ENCODE results near the gene HSPG2. TPM values are rescaled to one million over a fixed set of nuclear protein-coding genes. Genes with fewer than 3 reads are reported as not detected.
"Not testable (repeated sequence)": the region's sequence is repeated elsewhere in the genome, so short reads cannot be mapped to it uniquely, and the experiment has no call there.

HSPG2 gene
- total RNA-seq, 1 donor from 2014 or later: 269 TPM

DNA sequence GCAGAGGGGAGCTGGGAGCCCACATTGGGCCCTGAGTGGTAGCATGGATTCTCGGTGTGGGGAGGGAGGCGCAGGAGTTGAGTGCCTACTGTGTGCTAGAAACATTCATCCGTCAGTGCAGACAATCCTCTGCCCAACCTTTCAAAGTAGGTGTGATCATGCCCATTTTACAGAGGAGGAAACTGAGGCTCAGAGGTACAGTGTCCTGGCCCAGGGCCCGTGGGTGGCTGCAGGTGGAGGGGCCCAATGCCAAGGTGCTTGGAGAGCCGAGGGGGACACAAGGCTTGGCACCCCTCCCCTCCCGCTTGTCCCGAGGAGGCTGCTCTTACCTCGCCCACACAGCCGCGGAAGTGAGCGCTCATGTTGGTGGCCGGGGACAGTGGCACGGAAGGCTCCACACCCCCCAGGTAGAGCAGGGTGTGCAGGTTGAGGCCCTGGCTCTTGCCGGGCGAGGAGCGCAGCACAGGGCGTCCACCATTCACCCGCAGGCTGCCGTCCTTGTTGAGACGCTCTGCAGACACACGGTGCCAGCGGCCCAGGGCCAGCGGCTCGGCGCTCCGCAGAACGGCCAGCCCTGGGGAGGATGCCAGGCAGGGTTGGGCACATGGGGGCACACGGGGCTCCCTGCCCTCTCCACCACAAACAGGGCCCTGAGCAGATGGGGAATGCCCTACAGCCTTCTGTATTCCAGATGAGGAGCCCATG is 108.5 kb downstream of the HSPG2 start:
- ATAC-seq (no peak), DNase-seq (ENCODE audit: missing footprints) (no peak)

DNA sequence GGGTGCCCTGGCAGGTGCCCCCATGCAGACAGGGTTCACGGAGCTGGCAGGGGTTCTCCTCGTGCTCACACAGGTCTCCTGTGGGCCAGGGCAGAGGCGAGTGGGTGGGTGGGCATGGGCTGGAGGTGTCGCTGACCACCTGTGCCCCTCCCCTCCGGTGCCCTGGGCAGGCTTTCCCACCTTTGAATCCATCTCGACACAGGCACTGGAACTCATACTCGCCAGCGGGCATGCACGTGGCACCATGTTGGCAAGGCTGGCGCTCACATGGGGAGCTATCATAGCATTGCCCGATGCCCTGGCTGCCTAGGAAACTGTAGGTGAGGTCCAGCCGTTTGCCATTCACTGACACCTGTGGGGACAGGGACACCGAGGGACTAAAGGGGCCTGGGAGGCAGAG is 109.0 kb downstream of the HSPG2 start:
- no peak for DNase-seq (ENCODE audit: missing footprints)
- ATAC-seq: no peak
- intact Hi-C loops (cut with DNase I): no loop called here

More for the DNA sequence above, 108.5 kb downstream of the HSPG2 start:
- intact Hi-C loops (cut with DNase I): no loop called here

DNA sequence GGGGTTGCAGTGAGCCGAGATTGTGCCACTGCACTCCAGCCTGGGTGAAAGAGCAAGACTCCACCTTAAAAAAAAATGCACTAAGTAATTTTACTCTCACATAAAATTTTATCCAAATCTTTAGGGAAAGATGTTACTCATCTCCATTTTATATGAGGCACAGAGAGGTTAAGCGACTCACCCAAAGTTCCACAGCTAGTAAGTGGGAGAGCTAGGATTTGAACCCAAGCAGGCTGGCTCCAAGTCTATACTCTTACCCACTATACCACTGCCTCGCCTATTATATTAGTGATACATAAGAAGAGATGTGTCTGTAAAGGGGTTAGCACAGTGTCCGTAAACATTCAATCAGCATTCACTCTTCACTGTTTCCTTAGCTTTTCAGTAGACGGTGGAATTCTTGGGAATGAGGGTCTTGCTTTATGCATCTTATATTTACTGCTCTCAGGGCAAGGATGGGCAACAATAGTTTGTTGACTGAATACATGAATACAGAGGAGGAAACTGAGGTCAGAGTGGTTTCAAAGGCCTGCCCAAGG is 109.9 kb downstream of the HSPG2 start:
- DNase-seq (ENCODE audit: missing footprints) (no peak), ATAC-seq (no peak)
- intact Hi-C loops (cut with DNase I): no loop called here

DNA sequence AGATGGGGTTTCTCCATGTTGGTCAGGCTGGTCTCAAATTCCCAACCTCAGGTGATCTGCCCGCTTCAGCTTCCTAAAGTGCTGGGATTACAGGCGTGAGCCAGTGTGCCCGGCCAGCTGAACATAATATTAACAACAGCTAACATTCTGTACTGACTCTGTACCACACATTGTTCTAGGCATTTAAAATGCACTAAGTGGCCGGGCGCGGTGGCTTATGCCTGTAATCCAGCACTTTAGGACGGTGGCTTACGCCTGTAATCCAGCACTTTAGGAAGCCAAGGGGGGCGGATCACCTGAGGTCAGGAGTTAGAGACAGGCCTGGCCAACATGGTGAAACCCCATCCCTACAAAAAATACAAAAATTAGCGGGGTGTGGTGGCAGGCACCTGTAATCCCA is 110.4 kb downstream of the HSPG2 start:
- intact Hi-C loops (cut with DNase I); DNase-seq (ENCODE audit: missing footprints); ATAC-seq: not testable (repeated sequence)

DNA sequence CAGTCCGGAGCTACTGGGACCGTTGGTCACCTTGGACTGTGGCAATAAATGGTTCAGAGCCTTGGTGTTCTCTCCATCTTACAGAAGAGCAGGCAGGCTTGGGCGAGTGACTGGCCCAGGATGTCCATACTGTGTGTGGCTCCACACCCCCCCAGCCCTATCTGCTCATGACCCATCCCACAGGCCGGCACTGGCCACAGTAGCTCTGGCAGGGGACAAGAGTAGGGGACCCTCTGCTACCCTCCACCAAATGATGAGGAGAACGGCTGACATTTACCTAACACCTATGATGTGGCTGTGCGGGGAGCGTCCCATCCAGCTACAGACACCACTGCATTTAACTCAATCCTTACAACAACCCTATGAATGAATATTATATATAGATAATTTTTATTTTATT is 111.7 kb downstream of the HSPG2 start:
- ATAC-seq: no peak
- no peak for DNase-seq (ENCODE audit: missing footprints)
- intact Hi-C loops (cut with DNase I): no loop called here

DNA sequence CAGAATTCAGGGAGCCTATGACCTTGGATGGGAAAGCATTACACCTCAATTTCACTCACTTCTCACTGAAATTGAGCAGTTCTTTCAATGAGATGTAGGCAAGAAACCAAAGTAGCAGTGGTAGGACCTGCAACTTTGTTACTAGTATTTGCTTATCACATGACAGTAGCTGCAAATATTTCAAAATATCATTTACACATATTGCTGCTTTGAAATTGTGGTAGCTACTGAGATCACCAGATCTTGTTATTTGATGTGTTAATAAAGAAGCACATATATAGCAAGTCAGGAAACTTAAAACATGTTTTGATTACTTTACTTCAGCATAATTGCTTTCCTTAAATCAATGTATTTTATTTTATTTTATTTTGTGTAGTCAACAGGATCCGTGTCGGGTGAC is 112.2 kb downstream of the HSPG2 start:
- intact Hi-C loops (cut with DNase I): no loop called here
- DNase-seq (ENCODE audit: missing footprints) (no peak), ATAC-seq (no peak)

DNA sequence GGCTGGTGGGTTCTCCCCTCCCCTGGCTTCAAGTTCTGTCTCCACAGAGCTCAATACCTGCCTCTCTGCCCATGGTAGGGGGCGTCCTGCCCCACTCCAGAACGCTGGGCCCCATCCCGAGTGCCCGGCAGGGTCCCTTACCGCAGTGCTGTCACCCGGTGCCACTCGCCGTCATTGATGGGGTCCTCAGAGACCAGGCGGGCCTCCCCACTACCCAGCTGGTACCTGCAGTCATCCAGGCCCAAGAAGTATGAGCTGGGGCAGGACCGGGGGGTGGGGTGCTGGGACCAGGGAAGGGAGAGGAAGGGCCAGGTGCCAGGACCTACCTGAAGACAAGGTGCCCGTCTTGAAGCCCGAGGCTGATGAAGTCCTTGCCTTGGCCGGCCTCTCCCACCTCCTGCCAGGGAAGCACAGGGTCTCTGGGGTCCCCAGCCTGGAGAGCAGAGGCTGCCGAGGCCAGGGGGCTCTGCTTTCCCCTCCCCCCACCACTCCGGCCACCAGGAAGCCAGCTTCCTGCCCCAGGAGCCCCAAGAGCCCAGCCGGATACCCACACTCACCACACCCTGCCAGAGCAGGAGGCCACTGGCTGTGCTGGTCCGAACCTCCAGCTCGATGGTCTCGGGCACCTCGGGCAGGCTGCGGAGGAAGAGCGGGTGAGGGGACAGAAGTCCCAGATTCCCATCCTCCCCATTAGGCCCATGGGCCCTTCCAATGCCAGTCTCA is 113.0 kb downstream of the HSPG2 start:
- intact Hi-C loops (cut with DNase I): no loop called here
- ATAC-seq (no peak), DNase-seq (ENCODE audit: missing footprints) (no peak)

DNA sequence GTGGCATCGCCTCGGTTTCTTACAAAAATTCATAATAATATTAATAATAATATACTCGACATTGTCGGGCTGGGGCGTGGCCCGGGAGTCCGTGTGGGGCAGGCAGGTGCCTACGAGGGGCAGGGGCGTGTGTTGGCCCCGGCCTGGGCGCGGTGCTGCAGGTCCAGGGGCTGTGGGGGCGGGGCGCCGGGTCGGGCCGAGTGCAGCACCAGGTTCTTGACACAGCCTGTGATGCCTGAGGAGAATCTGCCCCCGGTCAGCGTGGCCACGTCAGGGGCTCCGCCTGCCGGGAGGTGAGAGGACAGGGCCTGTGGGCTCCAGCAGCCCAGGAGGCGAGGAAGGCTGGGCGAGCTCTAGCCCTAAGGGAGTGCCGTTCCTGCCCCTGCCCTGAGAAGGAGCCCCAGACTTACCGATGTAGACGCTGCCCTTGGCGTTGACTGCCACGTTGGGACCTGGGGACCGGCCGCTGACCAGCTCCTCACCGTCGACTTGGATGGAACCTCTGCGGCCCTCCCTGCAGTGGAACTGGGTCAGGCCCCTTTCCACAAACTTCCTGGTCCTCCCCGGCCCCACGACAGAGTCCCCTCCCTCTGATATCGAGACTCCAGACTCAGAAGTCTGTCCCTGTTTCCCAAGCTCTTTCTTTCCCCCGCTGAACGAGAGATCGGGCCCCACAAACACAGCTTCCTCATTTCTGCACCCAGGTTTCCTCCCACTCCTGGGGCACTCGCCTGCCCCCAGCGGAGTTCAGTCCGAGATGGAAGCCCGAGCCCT is 113.7 kb downstream of the HSPG2 start:
- no peak for DNase-seq (ENCODE audit: missing footprints)
- intact Hi-C loops (cut with DNase I): no loop called here
- ATAC-seq: no peak

DNA sequence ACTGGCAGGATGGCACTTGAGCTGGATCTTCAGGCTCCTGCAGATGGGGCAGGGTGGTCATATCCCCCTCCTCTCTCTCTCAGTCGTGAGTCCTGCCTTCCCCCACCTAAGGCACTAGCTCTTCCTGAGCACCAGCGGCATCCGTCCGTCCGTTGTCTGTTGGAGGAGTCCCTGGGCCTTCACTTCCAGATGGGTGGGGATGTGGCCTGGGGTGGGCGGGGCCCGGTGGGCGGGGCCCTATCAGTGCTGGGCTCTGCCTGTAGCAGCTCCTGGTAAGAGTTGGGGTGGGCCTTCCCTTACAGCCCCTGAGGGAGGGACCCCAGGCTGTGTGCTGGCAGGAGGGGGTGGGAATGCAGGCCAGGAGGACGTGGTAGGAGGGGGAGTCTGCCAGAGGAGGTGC is 114.8 kb downstream of the HSPG2 start:
- intact Hi-C loops (cut with DNase I): no loop called here
- peak; percentile 35 for ATAC-seq
- no peak for DNase-seq (ENCODE audit: missing footprints)

DNA sequence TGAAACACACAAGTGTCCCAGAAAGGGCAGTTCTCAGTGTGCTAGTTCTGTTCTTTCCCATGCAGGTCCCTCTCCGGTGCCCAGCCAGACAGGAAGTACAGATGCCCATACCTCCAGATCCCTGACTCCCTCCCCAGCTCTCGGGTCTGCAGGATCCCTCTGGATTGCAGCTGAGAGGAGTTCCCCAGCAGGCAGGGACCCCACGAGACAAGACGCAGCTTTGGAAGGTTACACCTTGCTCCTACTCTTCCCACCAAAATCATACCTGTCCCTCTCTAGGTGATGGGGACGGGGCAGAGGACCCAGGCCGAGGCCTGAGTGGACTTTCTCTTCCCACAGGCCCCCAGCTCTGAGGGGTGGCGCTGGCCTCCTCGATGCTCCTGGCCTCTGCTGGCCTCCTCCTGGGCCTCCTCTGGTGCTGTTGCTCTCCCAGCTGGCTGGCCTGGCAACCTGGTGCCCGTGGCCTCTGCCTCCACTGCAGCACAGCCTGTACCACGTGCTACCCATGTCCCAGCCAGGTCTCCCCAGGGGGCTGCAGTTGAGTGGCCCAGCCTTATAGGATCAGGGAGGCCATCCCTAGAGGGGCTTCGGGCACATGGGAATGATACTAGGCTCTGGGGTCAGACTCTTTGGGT is 115.6 kb downstream of the HSPG2 start:
- intact Hi-C loops (cut with DNase I): no loop called here
- no peak for DNase-seq (ENCODE audit: missing footprints)
- no peak for ATAC-seq

DNA sequence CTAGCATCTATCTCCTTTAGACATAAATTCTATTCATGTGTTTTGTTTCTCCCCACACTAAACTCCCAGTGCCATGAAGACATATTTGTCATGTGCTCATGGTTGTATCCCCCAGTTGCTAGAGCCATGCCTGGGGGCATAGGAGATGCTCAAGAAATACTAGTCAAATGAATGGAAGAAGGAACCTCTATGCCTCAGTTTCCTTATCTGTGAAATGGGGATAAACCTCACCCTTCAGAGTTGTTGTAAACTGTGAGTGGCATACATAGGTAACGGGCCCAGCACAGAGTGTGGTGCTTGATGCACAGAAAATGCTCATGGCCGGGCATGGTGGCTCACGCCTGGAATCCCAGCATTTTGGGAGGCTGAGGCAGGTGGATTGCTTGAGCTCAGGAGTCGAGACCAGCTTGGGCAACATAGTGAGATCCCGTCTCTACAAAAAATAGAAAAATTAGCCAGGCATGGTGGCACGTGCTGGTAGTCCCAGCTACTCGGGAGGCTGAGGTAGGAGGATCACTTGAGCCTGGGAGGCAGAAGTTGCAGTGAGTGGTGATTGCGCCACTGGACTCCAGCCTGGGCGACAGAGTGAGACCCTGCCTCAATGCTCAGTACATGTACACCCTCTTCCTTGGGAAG is 116.4 kb downstream of the HSPG2 start:
- DNase-seq (ENCODE audit: missing footprints) (no peak), ATAC-seq (no peak)
- intact Hi-C loops (cut with DNase I): no loop called here

DNA sequence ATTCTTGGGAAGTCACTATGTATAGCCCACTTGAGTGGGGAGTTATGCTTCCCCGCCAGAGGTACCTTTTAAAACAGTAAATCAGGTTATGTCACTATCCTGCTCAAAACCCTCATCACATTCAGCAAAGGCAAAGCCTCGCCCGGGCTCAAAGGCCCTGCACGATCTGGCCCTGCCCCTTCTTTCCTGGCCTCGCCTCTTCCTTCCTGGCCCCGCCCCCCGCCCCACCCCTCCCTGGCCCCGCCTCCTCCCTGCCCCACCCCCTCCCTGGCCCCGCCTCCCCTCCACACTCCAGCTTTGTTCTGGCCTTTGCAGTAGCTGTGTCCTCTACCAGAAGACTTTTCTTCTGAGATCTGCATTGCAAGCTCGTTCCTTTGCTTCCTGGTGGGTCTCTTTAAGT is 118.5 kb downstream of the HSPG2 start:
- DNase-seq (ENCODE audit: missing footprints): no peak
- ATAC-seq: no peak
- intact Hi-C loops (cut with DNase I): no loop called here

DNA sequence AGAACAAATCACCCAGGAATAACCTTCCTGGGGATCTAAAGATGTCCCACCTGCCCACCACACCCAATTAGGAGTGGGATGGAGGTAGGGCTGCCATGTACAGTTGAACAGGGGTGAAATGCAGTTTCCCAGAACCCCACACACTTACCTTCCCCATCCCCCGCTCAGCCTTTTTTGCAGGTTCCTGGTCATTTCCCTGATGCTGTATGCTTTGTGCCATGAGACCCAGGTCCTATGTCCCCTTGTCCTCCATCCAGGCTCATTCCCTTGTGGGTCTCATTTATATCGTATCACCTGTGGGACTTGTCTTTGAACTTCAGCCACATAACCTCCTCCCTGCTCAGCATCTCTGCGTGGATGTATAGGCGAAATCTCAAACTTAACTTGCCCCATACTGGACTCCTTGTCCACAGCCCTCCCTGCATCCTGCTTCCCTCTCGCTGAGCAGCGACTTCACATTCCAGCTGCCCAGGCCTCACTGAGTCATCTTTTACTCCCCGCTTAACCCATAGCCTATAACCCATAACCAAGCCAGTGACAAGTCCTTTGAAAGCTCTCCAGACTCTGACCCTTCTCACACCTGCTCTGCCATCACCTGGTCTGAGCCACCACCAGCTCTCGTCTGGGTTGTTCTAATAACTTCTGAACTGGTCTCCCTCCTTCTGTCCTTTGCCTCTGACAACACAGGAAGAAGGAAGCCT is 120.4 kb downstream of the HSPG2 start:
- intact Hi-C loops (cut with DNase I): no loop called here
- ATAC-seq (no peak), DNase-seq (ENCODE audit: missing footprints) (no peak)

DNA sequence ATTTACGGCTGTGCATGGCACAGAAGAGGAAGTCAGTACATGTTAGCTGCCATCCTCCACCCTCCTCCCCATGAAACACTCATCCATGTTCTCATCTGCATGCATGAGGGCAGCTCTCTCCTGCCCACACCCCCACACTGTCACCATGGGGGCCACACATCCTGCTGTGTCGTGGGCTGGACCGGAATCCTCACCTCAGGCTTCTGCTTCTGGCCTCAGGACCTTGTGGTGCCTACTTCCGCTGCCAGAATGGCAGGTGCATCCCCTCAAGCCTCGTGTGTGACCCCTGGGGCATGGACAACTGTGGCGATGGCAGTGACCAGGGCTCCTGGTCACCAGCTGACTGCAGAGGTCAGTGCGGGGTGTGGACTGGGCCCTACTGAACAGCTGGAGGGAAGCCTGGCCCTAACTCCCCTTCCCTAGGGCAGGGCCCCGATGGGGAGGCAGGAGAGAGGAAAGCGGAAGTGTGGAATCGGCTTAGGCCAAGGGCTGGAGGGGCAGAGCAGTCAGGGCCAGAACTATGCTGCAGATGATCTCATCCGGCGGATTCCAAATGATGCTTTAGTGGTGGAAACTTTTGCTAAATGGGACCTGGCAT is 121.3 kb downstream of the HSPG2 start:
- no peak for ATAC-seq
- intact Hi-C loops (cut with DNase I): no loop called here
- no peak for DNase-seq (ENCODE audit: missing footprints)

DNA sequence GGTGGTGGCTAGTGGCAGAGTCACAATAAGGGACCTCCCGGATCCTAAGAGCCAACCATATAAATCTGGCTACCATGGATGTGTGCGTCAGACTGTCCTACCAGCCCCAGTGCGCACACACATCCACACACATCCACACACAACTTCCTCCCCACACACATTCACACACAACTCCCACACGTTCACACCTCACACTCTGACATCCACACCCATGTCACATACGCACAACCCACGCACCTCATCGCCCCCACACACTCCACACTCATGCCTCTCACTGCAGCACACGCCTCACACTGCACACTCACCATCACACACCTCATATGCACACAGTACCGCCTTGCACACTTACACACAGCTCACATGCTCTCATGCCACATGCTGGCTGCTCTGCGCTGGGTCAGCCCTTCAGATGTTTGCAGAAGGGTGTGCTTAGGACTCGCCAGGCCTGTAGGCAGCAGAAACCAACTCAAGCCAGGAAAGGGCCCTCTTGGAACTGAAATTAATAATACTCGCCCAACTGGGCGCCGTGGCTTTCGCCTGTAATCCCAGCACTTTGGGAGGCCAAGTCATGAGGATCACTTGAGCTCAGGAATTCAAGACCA is 122.0 kb downstream of the HSPG2 start:
- ATAC-seq (peak; percentile 36), DNase-seq (ENCODE audit: missing footprints) (no peak)
- intact Hi-C loops (cut with DNase I): no loop called here

DNA sequence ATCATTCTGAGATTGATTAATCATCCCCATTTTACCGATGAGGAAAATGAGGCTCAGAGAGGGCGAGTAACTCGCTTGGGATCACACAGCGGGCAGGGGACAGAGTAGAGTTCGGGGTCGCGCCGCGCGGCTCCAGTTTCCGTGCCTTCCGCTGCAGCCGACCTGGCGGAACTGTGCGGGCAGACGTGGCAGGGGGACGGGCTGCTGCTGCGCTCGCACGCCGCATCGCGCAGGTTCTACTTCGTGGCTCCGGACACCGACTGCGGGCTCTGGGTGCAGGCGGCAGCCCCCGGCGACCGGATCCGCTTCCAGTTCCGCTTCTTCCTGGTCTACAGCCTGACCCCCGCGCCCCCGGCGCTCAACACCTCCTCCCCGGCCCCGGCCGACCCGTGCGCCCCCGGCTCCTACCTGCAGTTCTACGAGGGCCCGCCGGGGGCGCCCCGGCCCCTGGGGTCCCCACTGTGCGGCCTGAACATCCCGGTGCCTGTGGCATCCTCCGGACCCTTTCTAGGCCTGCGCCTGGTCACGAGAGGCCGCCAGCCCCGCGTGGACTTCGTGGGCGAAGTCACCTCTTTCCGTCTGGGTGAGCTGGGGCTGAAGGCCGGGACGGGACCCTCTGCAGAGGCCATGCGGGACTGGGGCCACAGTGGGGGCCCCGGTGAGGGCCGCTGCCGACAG is 122.7 kb downstream of the HSPG2 start:
- DNase-seq (ENCODE audit: missing footprints) (no peak), ATAC-seq (peak; percentile 35)
- intact Hi-C loops (cut with DNase I): no loop called here

DNA sequence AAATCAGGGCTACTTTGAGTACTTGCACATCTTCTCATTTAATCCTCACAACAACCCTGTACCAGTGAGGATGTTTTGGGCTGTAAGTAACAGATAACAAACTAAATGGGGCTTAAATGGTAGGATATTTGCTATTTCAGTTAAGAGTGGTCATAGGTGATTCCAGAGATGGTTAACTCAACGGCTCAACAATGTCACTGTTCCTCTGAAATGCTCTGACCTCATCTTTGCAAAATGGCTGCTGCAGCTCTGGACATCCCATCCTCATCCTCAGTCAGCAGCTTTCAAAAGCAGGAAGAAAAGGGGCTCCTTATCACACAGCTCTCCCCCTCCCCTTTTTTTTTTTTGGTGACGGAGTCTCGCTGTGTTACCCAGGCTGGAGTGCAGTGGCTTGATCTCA is 123.6 kb downstream of the HSPG2 start:
- no peak for ATAC-seq
- intact Hi-C loops (cut with DNase I): no loop called here
- no peak for DNase-seq (ENCODE audit: missing footprints)
